Esophagus muscularis mucosa (tissue), 4 donors: Measurements from ENCODE around the gene CDC42BPA. TPM values are rescaled to one million over a fixed set of nuclear protein-coding genes. Genes with fewer than 3 reads are reported as not detected.

Experiments
- DNase-seq: peaks from one replicate; pipeline ENCODE4 v3.0.0-alpha.2; 2017; ENCODE audit errors: extremely low spot score
- H3K27ac ChIP-seq, 4 donors: fragments of 200-600 bp; sonication (generic); replicated peaks in 1 of 4; 1 replicate in 3 of 4; 2 replicates in 1 of 4; pipeline ENCODE4 v1.5.1; 2016 to 2019; ENCODE audit warnings: mild to moderate bottlenecking in 1 of 4
- H3K27me3 ChIP-seq, 4 donors: fragments of 200-600 bp; sonication (generic); one replicate each; pipeline versions ENCODE4 v1.5.1 to v1.6.0; 2016 to 2019
- H3K36me3 ChIP-seq, 4 donors: fragments of 200-600 bp; sonication (generic); one replicate each; pipeline ENCODE4 v1.5.1; 2016 to 2019
- H3K4me1 ChIP-seq, 4 donors: fragments of 200-600 bp; sonication (generic); one replicate each; pipeline ENCODE4 v1.5.1; 2016 to 2019
- H3K4me3 ChIP-seq, 4 donors: fragments of 200-600 bp; sonication (generic); 1 replicate in 2 of 4; 2 replicates in 2 of 4; pipeline ENCODE4 v1.5.1; 2016 to 2019; ENCODE audit warnings: mild to moderate bottlenecking in 4 of 4, moderate library complexity in 1 of 4
- H3K9me3 ChIP-seq, 4 donors: fragments of 200-600 bp; sonication (generic); 1 replicate in 3 of 4; 2 replicates in 1 of 4; pipeline ENCODE4 v1.5.1; 2016 to 2019
- EP300 ChIP-seq: sonication (generic); formaldehyde crosslinking; IDR thresholded peaks from one replicate; pipeline ENCODE4 v1.6.1; 2017; ENCODE audit warnings: antibody characterized with exemption
- POLR2A ChIP-seq: fragments of 450-650 bp; IDR thresholded peaks from one replicate; pipeline ENCODE4 v1.6.1; 2017; ENCODE audit warnings: antibody characterized with exemption, moderate library complexity, mild to moderate bottlenecking, low read depth
- POLR2AphosphoS5 ChIP-seq, 2 donors: sonication (generic); formaldehyde crosslinking; IDR thresholded peaks; one replicate each; pipeline ENCODE4 v1.6.1; 2017; ENCODE audit warnings: antibody characterized with exemption in 2 of 2
- WGBS: methylation state at CpG from one replicate; pipeline ENCODE4 v1.1.5; 2018; 5-methylcytosine and 5-hydroxymethylcytosine counted together
- intact Hi-C: fragments of 100-400 bp; cut with DNase I; formaldehyde crosslinking; loops from one replicate; pipeline ENCODE4 v1.15.1; 2023
- total RNA-seq, 4 donors: library from RNA; depleted of rRNA; stranded (reverse); fragments of >200 nt; gene quantifications; one replicate each; pipeline versions ENCODE4 v1.1.0 to v1.2.1, GENCODE V29; 2016
- TF ChIP-seq, protein P1 (sequence below), 3 experiments: fragments of 200-600 bp in 2 of 3; fragments of 450-650 bp in 1 of 3; sonication (generic) in 2 of 3; IDR thresholded peaks; one replicate each; pipeline ENCODE4 v1.5.1; 2017 to 2019; ENCODE audit warnings: antibody characterized with exemption in 3 of 3, mild to moderate bottlenecking in 2 of 3, moderate library complexity in 1 of 3

The CDC42BPA gene
- total RNA-seq, 4 donors from 2014 or later: 59.5 to 72.2 (median 69.7) TPM

DNA sequence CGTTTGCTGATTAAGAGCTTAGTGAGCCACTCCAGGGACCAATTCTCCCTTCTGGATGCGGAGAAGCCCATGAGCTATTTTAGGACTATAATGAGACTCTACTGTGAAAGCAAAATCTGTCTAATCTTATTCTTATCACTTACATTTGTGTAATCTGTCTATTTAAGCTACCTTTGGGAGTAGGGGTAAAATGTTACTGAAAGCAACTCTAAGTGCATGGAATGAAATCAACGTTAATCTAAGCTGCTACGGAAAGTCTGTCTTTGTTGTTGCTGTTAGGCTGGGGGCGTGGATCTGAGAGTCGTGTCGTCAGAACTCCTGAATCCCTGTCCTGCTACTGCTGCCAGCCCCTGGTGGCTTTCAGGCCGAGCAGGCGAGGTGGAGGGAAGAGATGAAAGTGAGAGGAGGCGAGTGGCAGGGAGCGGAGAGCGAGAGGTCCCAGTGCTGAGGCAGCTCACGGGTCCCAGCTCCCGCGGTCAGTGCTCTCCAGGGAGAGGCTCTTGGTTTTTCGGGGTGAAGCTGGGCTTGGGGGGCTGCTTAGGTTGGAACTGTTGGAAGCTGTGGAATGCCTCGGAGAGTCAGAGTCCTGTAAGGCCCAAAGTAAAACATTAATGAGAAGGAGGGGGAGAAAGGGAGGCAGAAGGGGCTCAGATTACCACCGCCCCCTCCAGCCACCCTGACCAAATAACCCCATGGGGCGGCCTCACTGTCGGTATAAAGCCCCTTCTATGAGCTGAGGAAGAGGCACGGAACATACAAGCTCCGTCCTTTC lies 324.3 kb downstream of the CDC42BPA start:
- TF ChIP-seq, protein P1, sequence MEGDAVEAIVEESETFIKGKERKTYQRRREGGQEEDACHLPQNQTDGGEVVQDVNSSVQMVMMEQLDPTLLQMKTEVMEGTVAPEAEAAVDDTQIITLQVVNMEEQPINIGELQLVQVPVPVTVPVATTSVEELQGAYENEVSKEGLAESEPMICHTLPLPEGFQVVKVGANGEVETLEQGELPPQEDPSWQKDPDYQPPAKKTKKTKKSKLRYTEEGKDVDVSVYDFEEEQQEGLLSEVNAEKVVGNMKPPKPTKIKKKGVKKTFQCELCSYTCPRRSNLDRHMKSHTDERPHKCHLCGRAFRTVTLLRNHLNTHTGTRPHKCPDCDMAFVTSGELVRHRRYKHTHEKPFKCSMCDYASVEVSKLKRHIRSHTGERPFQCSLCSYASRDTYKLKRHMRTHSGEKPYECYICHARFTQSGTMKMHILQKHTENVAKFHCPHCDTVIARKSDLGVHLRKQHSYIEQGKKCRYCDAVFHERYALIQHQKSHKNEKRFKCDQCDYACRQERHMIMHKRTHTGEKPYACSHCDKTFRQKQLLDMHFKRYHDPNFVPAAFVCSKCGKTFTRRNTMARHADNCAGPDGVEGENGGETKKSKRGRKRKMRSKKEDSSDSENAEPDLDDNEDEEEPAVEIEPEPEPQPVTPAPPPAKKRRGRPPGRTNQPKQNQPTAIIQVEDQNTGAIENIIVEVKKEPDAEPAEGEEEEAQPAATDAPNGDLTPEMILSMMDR (IDR thresholded peaks at IDR 0.05): no peak
- TF ChIP-seq POLR2A: no peak
- TF ChIP-seq EP300: no peak
- TF ChIP-seq POLR2AphosphoS5 (IDR thresholded peaks at IDR 0.05): no peak
- WGBS: 68% methylated on average over 22 of the region's 22 CpGs
- Histone ChIP-seq H3K9me3 (no peaks in the 10 kb centered on the region), H3K4me3 (no peak overlapping the region), H3K4me1 (peaks cover 30 to 35% (median 34%) of the 10 kb centered on the region in 4 donors), H3K36me3 (peaks cover 0 to 32% (median 17%) of the 10 kb centered on the region in 4 donors), H3K27me3 (no peaks in the 10 kb centered on the region), H3K27ac (peak overlapping the region; percentile 54 to 71 (median 64))
- intact Hi-C loops: no loop called here
- DNase-seq: no peak

DNA sequence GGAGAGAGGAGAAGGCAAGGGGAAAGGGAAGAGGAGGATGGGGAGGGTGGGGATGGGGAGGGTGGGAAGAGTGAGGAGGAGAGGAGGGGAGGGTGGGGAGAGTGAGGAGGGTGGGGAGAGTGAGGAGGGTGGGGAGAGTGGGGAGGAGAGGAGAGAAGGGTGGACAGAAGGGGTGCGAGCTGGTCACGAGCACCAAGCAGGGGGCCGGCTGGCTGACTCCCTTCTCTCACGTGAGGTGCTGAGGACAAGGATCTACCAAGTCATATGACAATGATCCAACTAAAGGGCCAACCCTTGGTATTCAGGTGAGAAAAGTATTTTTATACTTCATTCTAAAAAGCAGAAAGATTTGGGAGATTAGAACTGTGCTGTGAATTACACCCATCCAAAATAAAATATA lies 326.4 kb downstream of the CDC42BPA start:
- TF ChIP-seq EP300 (no peak), POLR2A (no peak), POLR2AphosphoS5 (IDR thresholded peaks at IDR 0.05) (no peak)
- TF ChIP-seq, protein P1 (IDR thresholded peaks at IDR 0.05): no peak
- Histone ChIP-seq H3K9me3 (no peaks in the 10 kb centered on the region), H3K36me3 (peaks cover 2 to 43% (median 24%) of the 10 kb centered on the region in 4 donors), H3K4me3 (no peak overlapping the region), H3K27me3 (no peaks in the 10 kb centered on the region), H3K4me1 (peaks cover 39 to 56% (median 55%) of the 10 kb centered on the region in 4 donors), H3K27ac (no peak overlapping the region)
- DNase-seq: no peak
- intact Hi-C loops: no loop called here
- 93% methylated on average over 4 of the region's 4 CpGs for WGBS

DNA sequence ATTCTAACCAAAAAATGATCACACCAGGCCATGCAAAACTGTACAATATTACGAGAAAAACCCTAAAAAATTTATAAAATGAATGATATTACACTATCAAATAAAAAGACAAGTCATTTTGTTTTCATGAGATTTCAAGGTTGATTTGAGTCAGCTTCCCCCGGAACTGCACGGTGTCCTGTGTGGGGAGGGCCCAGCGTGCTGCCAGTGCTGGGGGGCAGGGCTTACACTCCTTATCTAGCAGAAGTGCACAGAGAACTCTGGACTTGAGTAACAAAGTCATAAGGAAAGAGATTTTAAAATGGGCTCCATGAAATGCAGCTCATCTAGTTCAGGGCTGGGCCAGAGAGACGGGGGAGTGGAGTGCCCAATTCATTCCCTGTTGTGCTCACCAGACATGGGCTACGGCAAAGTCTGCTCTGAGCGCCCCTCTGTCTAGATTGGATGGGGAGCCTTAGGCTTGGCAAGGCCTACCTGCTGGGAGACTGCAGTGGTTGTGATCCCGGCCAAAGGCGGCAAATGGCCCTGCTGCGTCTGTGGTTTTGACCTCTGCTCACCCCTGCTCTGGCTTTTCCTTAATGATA lies 328.1 kb downstream of the CDC42BPA start:
- peak; percentile 72 for DNase-seq
- Histone ChIP-seq H3K9me3 (no peaks in the 10 kb centered on the region), H3K27me3 (no peaks in the 10 kb centered on the region), H3K4me3 (no peak overlapping the region), H3K4me1 (peaks cover 40 to 63% (median 61%) of the 10 kb centered on the region in 4 donors), H3K27ac (peak overlapping the region; percentile 46 to 81 (median 70)), H3K36me3 (peaks cover 10 to 60% (median 39%) of the 10 kb centered on the region in 4 donors)
- TF ChIP-seq EP300 (no peak), POLR2AphosphoS5 (IDR thresholded peaks at IDR 0.05) (peak in 1 of 2 donors; percentile 14)
- intact Hi-C loops: no loop called here
- WGBS: 74% methylated on average over 10 of the region's 10 CpGs

DNA sequence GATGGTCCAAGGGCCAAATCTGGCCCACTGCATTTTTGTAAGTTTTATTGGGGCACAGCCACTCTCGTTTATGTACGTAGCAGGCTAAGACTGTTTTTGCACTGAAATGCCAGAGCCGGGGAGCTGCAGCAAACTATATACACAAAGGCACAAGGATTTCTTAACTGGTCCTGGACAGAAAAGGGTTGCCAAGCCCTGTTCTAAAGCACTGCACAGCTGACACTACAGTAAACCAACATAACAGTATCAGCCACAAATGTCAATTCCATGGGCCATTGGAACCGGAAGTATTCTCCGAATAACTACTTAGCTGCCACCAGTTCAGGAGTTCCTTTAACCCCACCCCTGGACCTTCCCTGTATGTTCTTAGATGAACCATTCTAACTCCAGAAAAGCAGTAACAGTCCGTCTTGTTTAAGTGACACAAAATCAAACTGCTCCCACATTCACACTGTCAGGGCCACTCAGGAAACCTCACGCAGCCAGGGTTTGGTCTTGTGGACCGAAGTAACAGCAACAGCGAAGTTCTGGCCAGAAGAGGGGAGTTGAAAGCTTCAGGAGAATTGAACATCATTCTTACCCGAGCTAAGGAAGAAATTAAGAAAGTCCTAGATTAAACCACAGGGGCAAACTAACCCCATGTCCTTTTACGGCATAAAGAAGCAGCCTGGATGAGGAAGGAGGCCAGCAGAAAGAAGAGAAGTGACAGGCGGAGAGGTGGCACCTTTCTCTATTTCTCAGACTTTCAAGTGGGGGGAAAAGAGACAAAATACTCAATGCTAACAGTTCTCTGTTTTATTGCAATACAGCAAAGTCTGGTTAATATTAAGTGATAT lies 329.0 kb downstream of the CDC42BPA start:
- DNase-seq: peak; percentile 84
- Histone ChIP-seq H3K36me3 (peaks cover 18 to 62% (median 44%) of the 10 kb centered on the region in 4 donors), H3K27me3 (no peaks in the 10 kb centered on the region), H3K4me3 (no peak overlapping the region), H3K4me1 (peaks cover 46 to 59% (median 56%) of the 10 kb centered on the region in 4 donors), H3K27ac (peak overlapping the region; percentile 67 to 81 (median 72)), H3K9me3 (no peaks in the 10 kb centered on the region)
- no peak for TF ChIP-seq EP300
- TF ChIP-seq, protein P1 (IDR thresholded peaks at IDR 0.05): no peak
- no peak for TF ChIP-seq POLR2A
- 54% methylated on average over 12 of the region's 12 CpGs for WGBS
- intact Hi-C loops: no loop called here

DNA sequence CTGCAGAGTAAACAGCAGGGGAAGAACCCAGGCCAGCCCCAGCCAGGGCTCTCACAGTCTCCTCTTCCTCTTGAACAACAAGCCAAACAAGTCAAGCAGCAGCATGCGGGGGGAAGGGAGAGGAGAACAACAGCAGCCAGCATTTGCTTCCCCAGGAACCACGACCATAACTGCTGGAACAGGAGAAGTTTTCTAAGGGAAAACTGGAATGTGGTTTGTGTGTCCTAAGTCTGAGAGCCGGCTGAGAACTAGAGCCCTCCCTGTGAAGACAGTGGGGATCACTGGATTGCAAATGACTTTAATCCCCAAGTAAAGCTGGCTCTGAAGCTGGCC lies 330.0 kb downstream of the CDC42BPA start:
- H3K36me3 ChIP-seq: peaks cover 25 to 62% (median 50%) of the 10 kb centered on the region in 4 donors
- WGBS: 37% methylated on average over 3 of the region's 3 CpGs
- H3K4me3 ChIP-seq: no peak overlapping the region
- intact Hi-C loops: no loop called here
- no peaks in the 10 kb centered on the region for H3K9me3 ChIP-seq
- H3K27me3 ChIP-seq: no peaks in the 10 kb centered on the region
- no peak for TF ChIP-seq POLR2AphosphoS5 (IDR thresholded peaks at IDR 0.05)
- no peak for TF ChIP-seq POLR2A
- TF ChIP-seq EP300: no peak
- TF ChIP-seq, protein P1 (IDR thresholded peaks at IDR 0.05): no peak
- peaks cover 44 to 55% (median 49%) of the 10 kb centered on the region in 4 donors for H3K4me1 ChIP-seq
- DNase-seq: peak; percentile 85
- H3K27ac ChIP-seq: peak overlapping the region; percentile 67 to 81 (median 72)
